AG09319 (cell line): Measurements from ENCODE around the gene CLMN.
"Not testable (repeated sequence)": the region's sequence is repeated elsewhere in the genome, so short reads cannot be mapped to it uniquely, and the experiment has no call there.

Experiments used
- DNase-seq: peaks from one replicate; pipeline ENCODE4 v3.0.0-alpha.2; 2010; ENCODE audit warnings: low read depth; ENCODE audit errors: extremely low read depth
- CTCF ChIP-seq: IDR thresholded peaks from 2 replicates; pipeline ENCODE4 v1.5.1; 2011; ENCODE audit warnings: low read depth, mild to moderate bottlenecking, inconsistent platforms, low read length, moderate library complexity

CLMN gene

GRCh38 chr14:95290871-95291431 is 28.8 kb downstream of the CLMN start:
- no peak for DNase-seq
- no peak for TF ChIP-seq CTCF

- DNase-seq: no peak
- TF ChIP-seq CTCF: no peak
Measured at GRCh38 chr14:95290021-95290420, 29.7 kb downstream of the CLMN start.

GRCh38 chr14:95289323-95290010 is 30.2 kb downstream of the CLMN start:
- no peak for DNase-seq
- TF ChIP-seq CTCF: no peak

- DNase-seq: no peak
- TF ChIP-seq CTCF: no peak
Measured at GRCh38 chr14:95288672-95289322, 30.9 kb downstream of the CLMN start.

DNA sequence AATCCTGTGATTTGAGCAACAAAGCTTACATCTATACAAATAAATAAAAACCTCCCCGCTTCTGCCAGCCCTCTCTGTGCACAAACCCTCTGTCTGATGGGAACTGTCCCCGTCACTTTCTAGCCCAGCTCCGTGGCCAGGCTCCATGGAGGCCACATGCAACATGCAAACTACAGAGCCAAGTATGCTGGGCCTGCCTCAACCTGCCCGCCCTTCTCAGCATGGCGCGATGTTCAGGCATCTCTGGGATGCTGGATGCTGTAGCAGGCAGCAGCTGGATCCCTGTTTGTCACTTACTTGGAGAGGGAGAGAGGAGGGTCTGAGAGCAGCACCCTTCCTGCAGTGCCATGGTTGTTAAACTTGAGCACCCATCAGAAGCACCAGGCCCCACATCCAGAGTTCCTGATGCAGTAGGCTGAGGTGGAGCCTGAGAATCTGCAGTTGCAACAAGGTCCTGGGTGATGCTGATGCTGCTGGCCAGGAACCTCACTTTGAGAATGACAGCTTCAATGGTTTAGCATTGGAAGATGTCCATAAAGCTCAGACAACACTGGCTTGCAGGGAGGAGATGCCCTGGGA is 32.4 kb downstream of the CLMN start:
- no peak for DNase-seq
- no peak for TF ChIP-seq CTCF

DNA sequence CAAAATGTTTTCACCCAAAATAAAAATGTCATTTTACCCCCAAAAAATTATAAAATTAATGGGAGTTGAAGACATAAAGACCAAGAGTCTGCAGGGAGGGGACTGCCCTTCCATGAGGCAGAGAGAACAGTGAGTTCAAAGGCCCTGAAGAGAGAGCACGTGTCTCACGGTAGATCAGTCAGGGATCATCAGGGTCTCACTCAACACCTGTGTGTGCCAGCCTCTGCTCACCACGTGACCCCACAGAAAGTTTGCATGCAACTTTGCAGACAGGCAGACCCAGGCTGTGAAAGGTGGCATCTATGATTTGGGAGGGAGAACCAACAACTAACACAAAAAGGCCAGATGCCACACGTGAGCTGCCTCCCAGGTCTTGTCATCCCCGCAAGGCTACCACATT is 33.1 kb downstream of the CLMN start:
- no peak for TF ChIP-seq CTCF
- no peak for DNase-seq

DNA sequence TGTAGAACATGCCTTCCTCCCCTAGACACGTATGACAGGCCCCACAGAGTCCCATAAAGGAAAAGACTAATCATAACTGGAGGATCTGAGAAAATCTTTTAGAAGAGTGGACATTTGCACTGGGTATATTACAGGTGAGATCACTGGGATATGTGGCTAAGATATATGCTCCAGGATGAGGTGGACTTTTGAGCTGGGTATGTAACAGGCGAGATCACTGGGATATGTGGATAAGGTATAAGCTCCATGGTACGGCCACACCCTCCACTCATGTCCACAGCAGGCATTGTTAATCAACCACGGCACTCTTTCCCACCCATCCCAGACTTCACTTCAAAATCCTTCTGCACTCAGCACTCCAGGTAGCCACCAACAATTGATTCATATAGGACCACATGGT is 34.1 kb downstream of the CLMN start:
- no peak for DNase-seq
- no peak for TF ChIP-seq CTCF

GRCh38 chr14:95283802-95284201 is 35.9 kb downstream of the CLMN start:
- not testable (repeated sequence) for DNase-seq

DNA sequence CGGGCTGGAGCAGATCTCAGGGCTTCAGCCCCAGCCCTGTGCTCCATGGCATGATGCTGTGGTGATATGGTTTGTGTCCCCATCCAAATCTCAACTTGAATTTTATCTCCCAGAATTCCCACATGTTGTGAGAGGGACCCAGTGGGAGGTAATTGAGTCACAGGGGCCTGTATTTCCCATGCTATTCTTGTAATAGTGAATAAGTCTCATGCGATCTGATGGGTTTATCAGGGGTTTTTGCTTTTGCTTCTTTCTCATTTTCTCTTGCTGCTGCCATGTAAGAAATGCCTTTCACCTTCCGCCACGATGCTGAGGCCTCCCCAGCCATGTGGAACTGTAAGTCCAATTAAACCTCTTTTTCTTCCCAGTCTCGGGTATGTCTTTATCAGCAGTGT is 36.7 kb downstream of the CLMN start:
- DNase-seq: not testable (repeated sequence)
